ENCODE measurements around the gene EFHD2.

EFHD2 gene

GRCh38 chr1:15459771-15460707, 50.4 kb downstream of the EFHD2 start (continued):
- no peak for TF ChIP-seq ZSCAN5A (tag by site-specific recombination; IDR thresholded peaks at IDR 0.05)
- no peak for TF ChIP-seq ZNF623 (tag by site-specific recombination; IDR thresholded peaks at IDR 0.05)
- 0 out of 2 replicates have a peak, but pooled peaks have one; percentile 11 for TF ChIP-seq ZNF214 (tag by site-specific recombination; IDR thresholded peaks at IDR 0.05; ENCODE audit: borderline replicate concordance)
- TF ChIP-seq ZNF362 (tag by site-specific recombination; IDR thresholded peaks at IDR 0.05) = peak; percentile 90
- peak; percentile 86 for TF ChIP-seq ZNF660 (tag by site-specific recombination; IDR thresholded peaks at IDR 0.05)

- Histone ChIP-seq H3K36me3 (ENCODE audit: control insufficient read depth in 2 of 2, insufficient read depth in 1 of 2, low read length in 2 of 2) (no peaks in the 10 kb centered on the region), H3K9me3 (ENCODE audit: control insufficient read depth, insufficient read depth, low read depth, low read length) (no peaks in the 10 kb centered on the region), H3K27ac (ENCODE audit: extremely low read depth, low read depth, low read length) (no peak overlapping the region), H3K4me3 (ENCODE audit: low read depth, low read length) (no peak overlapping the region), H3K4me1 (ENCODE audit: control insufficient read depth, insufficient read depth, low read length) (peaks cover 12% of the 10 kb centered on the region)
- POLR2A ChIA-PET = no interaction called here
- CTCF ChIA-PET = interaction anchor here (0.6 to 0.7 kb wide), 3 partner anchors 37 to 619 kb away, joined by 3 to 5 read pairs (median 4); partner anchors contain the start of gene TMEM51
- TF ChIP-seq KLF8 (tag by site-specific recombination; IDR thresholded peaks at IDR 0.05) = no peak
- TF ChIP-seq ZNF157 (tag by site-specific recombination; IDR thresholded peaks at IDR 0.05) = no peak
- no peak for TF ChIP-seq ZNF561 (tag by site-specific recombination; IDR thresholded peaks at IDR 0.05; ENCODE audit: borderline replicate concordance)
- no peak for TF ChIP-seq REST (tag by site-specific recombination; IDR thresholded peaks at IDR 0.05)
- no peak for TF ChIP-seq ZNF837 (tag by site-specific recombination; IDR thresholded peaks at IDR 0.05)
- no peak for TF ChIP-seq ZNF292 (tag by site-specific recombination; IDR thresholded peaks at IDR 0.05; ENCODE audit: borderline replicate concordance, low read depth)
- no peak for TF ChIP-seq ZIC2 (tag by site-specific recombination; IDR thresholded peaks at IDR 0.05)
- no peak for TF ChIP-seq ZNF354C (tag by site-specific recombination; IDR thresholded peaks at IDR 0.05; ENCODE audit: borderline replicate concordance, low read depth)
- no peak for TF ChIP-seq SP2 (tag by site-specific recombination; IDR thresholded peaks at IDR 0.05)
- no peak for TF ChIP-seq ZNF239 (tag by site-specific recombination; IDR thresholded peaks at IDR 0.05)
- no peak for TF ChIP-seq ZNF366 (tag by site-specific recombination; conservative IDR thresholded peaks at IDR 0.05)
- no peak for TF ChIP-seq ZNF211 (tag by site-specific recombination; IDR thresholded peaks at IDR 0.05; ENCODE audit: low read depth)
- TF ChIP-seq ZBTB1 (tag by site-specific recombination; IDR thresholded peaks at IDR 0.05) = no peak
- no peak for TF ChIP-seq ZBTB17 (tag by site-specific recombination; IDR thresholded peaks at IDR 0.05)
- TF ChIP-seq ZNF146 (tag by site-specific recombination; IDR thresholded peaks at IDR 0.05) = no peak
- TF ChIP-seq PRDM6 (tag by site-specific recombination; IDR thresholded peaks at IDR 0.05) = no peak
- no peak for TF ChIP-seq PRDM1 (tag by site-specific recombination; IDR thresholded peaks at IDR 0.05)
- no peak for TF ChIP-seq ZNF148 (tag by site-specific recombination; IDR thresholded peaks at IDR 0.05; ENCODE audit: borderline replicate concordance)
Observed at GRCh38 chr1:15460708-15461095, 51.0 kb downstream of the EFHD2 start.

Data from HEK293 (cell line).